SK-N-MC (cell line): ENCODE data around the gene CADPS2.
A peak's percentile ranks its signal among the peaks of the same experiment; 100 is the strongest.

Experiments
- DNase-seq: peaks from one replicate; pipeline ENCODE4 v3.0.0-alpha.2; 2011; ENCODE audit warnings: low read depth, low spot score
- H3K27ac ChIP-seq: fragments of 200-600 bp; sonication (generic); 2 replicates; pipeline ENCODE4 v1.5.1; 2016; ENCODE audit warnings: mixed run types
- H3K36me3 ChIP-seq: fragments of 200-600 bp; sonication (generic); 2 replicates; pipeline ENCODE4 v1.6.1; 2017; ENCODE audit warnings: antibody characterized with exemption, low read length, mixed read lengths; ENCODE audit not compliant: insufficient read depth
- H3K4me3 ChIP-seq: fragments of 200-600 bp; sonication (generic); 2 replicates; pipeline ENCODE4 v1.5.1; 2016
- H3K9ac ChIP-seq: fragments of 200-600 bp; sonication (generic); 2 replicates; pipeline ENCODE4 v1.8.0; 2017; ENCODE audit warnings: mixed run types, mixed read lengths; ENCODE audit not compliant: insufficient read length
- H3K9me3 ChIP-seq: fragments of 200-600 bp; sonication (generic); 2 replicates; pipeline ENCODE4 v1.6.1; 2017; ENCODE audit warnings: low read depth, mild to moderate bottlenecking, antibody characterized with exemption, low read length, moderate library complexity, mixed read lengths
- EZH2 ChIP-seq: fragments of 200-600 bp; sonication (generic); IDR thresholded peaks from one replicate; pipeline ENCODE4 v1.6.1; 2017; ENCODE audit warnings: antibody characterized with exemption
- FOXP2 ChIP-seq: optimal IDR thresholded peaks from 2 replicates; pipeline ENCODE3; 2011; ENCODE audit warnings: mild to moderate bottlenecking, moderate library complexity; ENCODE audit not compliant: insufficient read depth; ENCODE audit errors: extremely low read length, control extremely low read depth
- POLR2AphosphoS5 ChIP-seq: IDR thresholded peaks from 2 replicates; pipeline ENCODE4 v1.6.1; 2012; ENCODE audit warnings: mild to moderate bottlenecking, low read depth, low read length, borderline replicate concordance

The CADPS2 gene

GRCh38 chr7:122886357-122887081, at the start of gene CADPS2:
TSS of gene CADPS2 (minus strand) at chr7:122886460. CDS start at chr7:122886337, 123 bp downstream.
- Histone ChIP-seq H3K36me3 (no peaks in the 10 kb centered on the region; the same call in 1 of the 2 replicates), H3K4me3 (peak within 1 kb of the TSS; percentile 95), H3K27ac (no peak within 1 kb of the TSS; the same call in 1 of the 2 replicates), H3K9me3 (no peaks in the 10 kb centered on the region), H3K9ac (peak within 1 kb of the TSS; percentile 79)
- TF ChIP-seq POLR2AphosphoS5 (peak; percentile 57), FOXP2 (no peak)
- no peak for DNase-seq

- Histone ChIP-seq H3K4me3 (no peak overlapping the region), H3K9me3 (no peaks in the 10 kb centered on the region), H3K27ac (no peak overlapping the region), H3K36me3 (no peaks in the 10 kb centered on the region), H3K9ac (no peak overlapping the region)
- TF ChIP-seq FOXP2 (no peak), POLR2AphosphoS5 (no peak), EZH2 (no peak)
- DNase-seq = no peak
Observed at GRCh38 chr7:122935620-122936019, 49.4 kb upstream of the CADPS2 start.

- H3K9me3 ChIP-seq = no peaks in the 10 kb centered on the region; the same call in 1 of the 2 replicates
- TF ChIP-seq FOXP2 (no peak), POLR2AphosphoS5 (no peak), EZH2 (no peak)
- no peak overlapping the region for H3K9ac ChIP-seq
- DNase-seq = no peak
- no peak overlapping the region for H3K4me3 ChIP-seq
- H3K27ac ChIP-seq = no peak overlapping the region
- no peaks in the 10 kb centered on the region for H3K36me3 ChIP-seq
Observed at GRCh38 chr7:122919643-122920181, 33.5 kb upstream of the CADPS2 start.

- Histone ChIP-seq H3K36me3 (no peaks in the 10 kb centered on the region), H3K9ac (no peak overlapping the region), H3K4me3 (no peak overlapping the region), H3K27ac (no peak overlapping the region), H3K9me3 (no peaks in the 10 kb centered on the region)
- TF ChIP-seq FOXP2 (no peak), EZH2 (no peak), POLR2AphosphoS5 (no peak)
- DNase-seq = no peak
Observed at GRCh38 chr7:122914812-122915211, 28.6 kb upstream of the CADPS2 start.

GRCh38 chr7:122913608-122914007, 27.3 kb upstream of the CADPS2 start:
- no peak for DNase-seq

GRCh38 chr7:122902751-122903495, 16.7 kb upstream of the CADPS2 start:
- no peak for DNase-seq
- H3K27ac ChIP-seq = no peak overlapping the region
- no peak overlapping the region for H3K4me3 ChIP-seq
- H3K36me3 ChIP-seq = no peaks in the 10 kb centered on the region
- no peaks in the 10 kb centered on the region for H3K9me3 ChIP-seq
- H3K9ac ChIP-seq = no peak overlapping the region
- TF ChIP-seq EZH2 (no peak), POLR2AphosphoS5 (no peak), FOXP2 (no peak)

More at GRCh38 chr7:122913608-122914007, 27.3 kb upstream of the CADPS2 start:
- no peaks in the 10 kb centered on the region for H3K9me3 ChIP-seq
- no peak overlapping the region for H3K4me3 ChIP-seq
- H3K36me3 ChIP-seq = no peaks in the 10 kb centered on the region
- TF ChIP-seq FOXP2 (no peak), EZH2 (no peak), POLR2AphosphoS5 (no peak)
- no peak overlapping the region for H3K9ac ChIP-seq
- no peak overlapping the region for H3K27ac ChIP-seq

- Histone ChIP-seq H3K4me3 (peak overlapping the region; percentile 58), H3K9ac (no peak overlapping the region), H3K36me3 (no peaks in the 10 kb centered on the region), H3K9me3 (no peaks in the 10 kb centered on the region), H3K27ac (peak overlapping the region; percentile 67)
- TF ChIP-seq POLR2AphosphoS5 (peak; percentile 61; the same call in 1 of the 2 replicates), FOXP2 (no peak), EZH2 (no peak)
- DNase-seq = peak; percentile 88
Observed at GRCh38 chr7:122901250-122901649, 15.0 kb upstream of the CADPS2 start.

- H3K9me3 ChIP-seq = no peaks in the 10 kb centered on the region
- H3K36me3 ChIP-seq = no peaks in the 10 kb centered on the region
- H3K4me3 ChIP-seq = no peak overlapping the region
- no peak overlapping the region for H3K27ac ChIP-seq
- no peak for DNase-seq
- no peak for TF ChIP-seq POLR2AphosphoS5
- TF ChIP-seq EZH2 = no peak
- no peak for TF ChIP-seq FOXP2
- no peak overlapping the region for H3K9ac ChIP-seq
Observed at GRCh38 chr7:122896509-122896908, 10.2 kb upstream of the CADPS2 start.

- TF ChIP-seq POLR2AphosphoS5 (no peak), FOXP2 (no peak), EZH2 (no peak)
- DNase-seq = no peak
Observed at GRCh38 chr7:122893486-122893885, 7.2 kb upstream of the CADPS2 start.

More at GRCh38 chr7:122893486-122893885, 7.2 kb upstream of the CADPS2 start:
- Histone ChIP-seq H3K9me3 (no peaks in the 10 kb centered on the region), H3K36me3 (no peaks in the 10 kb centered on the region), H3K4me3 (no peak overlapping the region), H3K27ac (no peak overlapping the region), H3K9ac (no peak overlapping the region)
